Measurements from ENCODE around the gene PSMC3.

PSMC3 gene

GRCh38 chr11:47399860-47400767 is 26.1 kb downstream of the PSMC3 start:
- TF ChIP-seq GATA2 (IDR thresholded peaks at IDR 0.05; ENCODE audit: low read depth, low read length) (no peak), GATA3 (IDR thresholded peaks at IDR 0.05; ENCODE audit: low read depth, low read length) (no peak)

- TF ChIP-seq GATA3 (IDR thresholded peaks at IDR 0.05; ENCODE audit: low read depth, low read length): no peak
- TF ChIP-seq GATA2 (IDR thresholded peaks at IDR 0.05; ENCODE audit: low read depth, low read length): no peak
Measured at GRCh38 chr11:47398551-47398950, 27.7 kb downstream of the PSMC3 start.

- TF ChIP-seq GATA2 (IDR thresholded peaks at IDR 0.05; ENCODE audit: low read depth, low read length) (no peak), GATA3 (IDR thresholded peaks at IDR 0.05; ENCODE audit: low read depth, low read length) (no peak)
Measured at GRCh38 chr11:47398011-47398410, 28.2 kb downstream of the PSMC3 start.

- TF ChIP-seq GATA3 (IDR thresholded peaks at IDR 0.05; ENCODE audit: low read depth, low read length) (no peak), GATA2 (IDR thresholded peaks at IDR 0.05; ENCODE audit: low read depth, low read length) (no peak)
Measured at GRCh38 chr11:47396049-47396320, 30.3 kb downstream of the PSMC3 start.

- no peak for TF ChIP-seq GATA3 (IDR thresholded peaks at IDR 0.05; ENCODE audit: low read depth, low read length)
- no peak for TF ChIP-seq GATA2 (IDR thresholded peaks at IDR 0.05; ENCODE audit: low read depth, low read length)
Measured at GRCh38 chr11:47395223-47396048, 30.8 kb downstream of the PSMC3 start.

GRCh38 chr11:47394322-47395222 is 31.7 kb downstream of the PSMC3 start:
- no peak for TF ChIP-seq GATA2 (IDR thresholded peaks at IDR 0.05; ENCODE audit: low read depth, low read length)
- TF ChIP-seq GATA3 (IDR thresholded peaks at IDR 0.05; ENCODE audit: low read depth, low read length): no peak

- TF ChIP-seq GATA3 (IDR thresholded peaks at IDR 0.05; ENCODE audit: low read depth, low read length) (no peak), GATA2 (IDR thresholded peaks at IDR 0.05; ENCODE audit: low read depth, low read length) (no peak)
Measured at GRCh38 chr11:47394050-47394321, 32.3 kb downstream of the PSMC3 start.

- TF ChIP-seq GATA2 (IDR thresholded peaks at IDR 0.05; ENCODE audit: low read depth, low read length): no peak
- TF ChIP-seq GATA3 (IDR thresholded peaks at IDR 0.05; ENCODE audit: low read depth, low read length): no peak
Measured at GRCh38 chr11:47393163-47394049, 32.8 kb downstream of the PSMC3 start.

- TF ChIP-seq GATA2 (IDR thresholded peaks at IDR 0.05; ENCODE audit: low read depth, low read length): no peak
- no peak for TF ChIP-seq GATA3 (IDR thresholded peaks at IDR 0.05; ENCODE audit: low read depth, low read length)
Measured at GRCh38 chr11:47392546-47393162, 33.6 kb downstream of the PSMC3 start.

GRCh38 chr11:47391711-47392432 is 34.4 kb downstream of the PSMC3 start:
- TF ChIP-seq GATA3 (IDR thresholded peaks at IDR 0.05; ENCODE audit: low read depth, low read length): no peak
- TF ChIP-seq GATA2 (IDR thresholded peaks at IDR 0.05; ENCODE audit: low read depth, low read length): no peak

GRCh38 chr11:47391077-47391583 is 35.1 kb downstream of the PSMC3 start:
- TF ChIP-seq GATA3 (IDR thresholded peaks at IDR 0.05; ENCODE audit: low read depth, low read length) (no peak), GATA2 (IDR thresholded peaks at IDR 0.05; ENCODE audit: low read depth, low read length) (no peak)

- TF ChIP-seq GATA3 (IDR thresholded peaks at IDR 0.05; ENCODE audit: low read depth, low read length) (no peak), GATA2 (IDR thresholded peaks at IDR 0.05; ENCODE audit: low read depth, low read length) (no peak)
Measured at GRCh38 chr11:47390422-47390760, 35.8 kb downstream of the PSMC3 start.
